ENCODE data around the gene METTL21C.

Gene METTL21C

GRCh38 chr13:102694937-102695336 lies at the start of gene METTL21C:
Gene METTL21C (minus strand): TSS chr13:102695044. CDS start chr13:102694498, 546 bp downstream.
- DNase-seq, result no peak

DNA sequence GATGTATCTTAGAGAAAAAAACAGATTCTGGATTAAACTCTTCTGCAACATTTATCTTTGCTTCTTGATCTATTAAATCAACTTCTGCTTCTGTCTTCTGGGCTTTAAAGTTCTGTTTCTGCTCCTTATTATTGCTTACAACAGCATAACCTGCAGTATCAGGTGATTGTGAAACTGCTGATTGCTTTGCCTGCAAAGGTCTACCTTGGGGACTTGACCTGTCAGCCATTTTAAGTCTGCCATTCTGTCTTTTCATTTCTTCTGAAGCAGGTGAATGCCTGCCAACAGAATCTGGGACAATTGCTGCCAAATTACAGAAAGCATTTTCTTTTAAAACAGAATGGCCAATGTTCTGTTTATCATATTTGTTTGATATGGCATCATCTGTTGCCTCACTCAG lies 47.7 kb upstream of the METTL21C start:
- no peak for DNase-seq

- DNase-seq, result no peak
These were observed 47.3 kb upstream of the METTL21C start for GRCh38 chr13:102742101-102742500.

- DNase-seq, result peak; percentile 43
These were observed 34.9 kb upstream of the METTL21C start for GRCh38 chr13:102729560-102730270.

GRCh38 chr13:102726430-102726829 lies 31.6 kb upstream of the METTL21C start:
- no peak for DNase-seq

DNA sequence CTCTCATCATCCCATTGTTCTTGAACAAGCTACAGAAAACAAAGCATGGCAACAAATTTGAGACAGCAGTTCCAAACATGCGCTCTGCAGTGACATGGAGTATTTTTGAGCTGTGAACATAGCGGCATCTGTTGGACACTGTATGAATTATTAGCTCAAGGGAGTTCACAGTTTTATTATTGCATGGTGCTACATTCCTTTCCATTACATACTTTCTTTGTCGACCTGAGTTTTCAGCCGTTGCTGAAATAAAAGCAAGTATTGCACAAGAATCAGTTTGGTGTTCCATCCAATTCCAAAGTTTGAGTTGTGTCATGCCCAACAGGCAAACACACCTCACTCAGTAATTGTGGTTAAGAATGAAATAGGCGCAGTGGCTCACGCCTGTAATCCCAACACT lies 30.1 kb upstream of the METTL21C start:
- DNase-seq, result peak; percentile 18

DNA sequence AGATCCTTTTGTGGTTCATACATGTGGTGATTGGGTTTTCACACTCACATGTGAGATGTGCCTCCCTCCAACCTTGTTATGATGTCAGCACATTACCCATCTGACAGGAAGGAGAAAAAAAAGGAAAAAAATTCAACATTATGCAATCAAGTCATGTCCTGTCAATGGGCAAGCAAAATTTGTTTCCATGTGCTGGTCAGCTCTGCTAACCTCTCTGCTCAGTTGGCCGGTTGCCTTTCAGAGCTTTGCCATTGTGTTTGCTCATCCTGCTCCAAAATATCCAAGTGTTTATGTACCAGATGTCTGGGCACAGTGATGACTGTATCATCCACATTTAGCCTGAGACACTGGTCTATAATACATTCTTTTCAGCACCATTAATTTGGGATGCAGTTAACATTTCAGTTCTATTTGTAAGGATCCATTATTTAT lies 27.0 kb upstream of the METTL21C start:
- DNase-seq, result no peak

GRCh38 chr13:102718746-102719145 lies 23.9 kb upstream of the METTL21C start:
- no peak for DNase-seq

DNA sequence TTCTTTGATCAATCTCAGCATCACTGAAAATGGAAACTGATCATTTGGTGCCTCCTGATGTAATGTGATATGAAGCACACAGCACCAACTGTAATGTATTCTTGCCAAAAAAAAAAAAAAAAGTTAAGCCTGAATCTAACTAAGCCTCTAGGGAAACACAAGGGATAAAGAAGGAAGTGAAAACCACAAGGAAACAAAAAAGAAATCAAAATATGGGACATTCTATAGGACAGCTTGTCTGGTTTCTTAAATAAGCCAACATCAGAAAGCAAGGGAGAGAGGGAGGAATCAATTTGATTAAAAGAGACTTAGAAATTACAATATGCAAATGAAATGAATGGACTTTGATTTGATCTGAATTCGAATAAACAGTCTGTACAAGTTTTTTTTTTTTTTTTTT lies 20.6 kb upstream of the METTL21C start:
- DNase-seq, result no peak

- DNase-seq, result no peak
These were observed 15.4 kb upstream of the METTL21C start for GRCh38 chr13:102710261-102710679.

DNA sequence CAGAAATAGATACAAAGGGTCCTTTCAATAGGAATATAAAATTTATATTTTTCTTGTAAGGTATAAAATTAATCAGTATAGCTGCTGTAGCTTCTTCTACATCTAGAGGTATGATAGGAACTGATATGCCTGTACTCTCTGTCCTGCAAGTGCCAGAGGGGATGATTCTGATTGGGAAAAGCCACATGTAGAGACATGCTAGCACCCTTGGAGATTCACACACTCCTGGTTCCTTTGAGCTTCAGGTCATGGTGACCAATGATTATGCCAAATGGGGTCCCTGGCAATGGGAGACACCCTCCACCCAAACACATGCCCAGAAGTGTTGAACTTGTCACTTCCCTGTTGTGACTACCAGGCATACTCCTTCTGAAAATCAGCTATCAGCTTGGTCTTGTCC lies 14.7 kb upstream of the METTL21C start:
- DNase-seq, result no peak

GRCh38 chr13:102708991-102709390 lies 14.1 kb upstream of the METTL21C start:
- DNase-seq, result no peak

- no peak for DNase-seq
These were observed 13.4 kb upstream of the METTL21C start for GRCh38 chr13:102708211-102708610.

DNA sequence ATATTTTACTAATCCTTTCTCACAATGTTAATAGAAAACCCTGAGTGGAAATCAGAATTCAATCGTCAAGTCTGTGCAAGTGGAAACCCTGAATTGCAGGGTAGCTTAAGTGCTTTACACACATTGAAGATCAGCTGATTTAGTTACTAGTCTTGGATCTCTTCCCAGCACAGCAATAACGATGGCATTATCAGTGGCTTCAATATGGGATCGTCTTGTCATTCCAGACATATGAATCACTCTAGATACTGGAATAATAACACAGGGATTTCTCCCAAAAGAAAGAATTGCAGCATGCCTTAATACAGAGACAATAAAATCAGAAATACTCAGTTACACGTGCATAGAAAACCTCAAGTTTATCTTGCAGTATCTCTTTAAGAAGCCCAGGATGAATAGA lies 12.6 kb upstream of the METTL21C start:
- DNase-seq, result peak; percentile 12

- no peak for DNase-seq
These were observed 9.6 kb upstream of the METTL21C start for GRCh38 chr13:102704238-102705058.

GRCh38 chr13:102703726-102704035 lies 8.8 kb upstream of the METTL21C start:
- DNase-seq, result no peak

DNA sequence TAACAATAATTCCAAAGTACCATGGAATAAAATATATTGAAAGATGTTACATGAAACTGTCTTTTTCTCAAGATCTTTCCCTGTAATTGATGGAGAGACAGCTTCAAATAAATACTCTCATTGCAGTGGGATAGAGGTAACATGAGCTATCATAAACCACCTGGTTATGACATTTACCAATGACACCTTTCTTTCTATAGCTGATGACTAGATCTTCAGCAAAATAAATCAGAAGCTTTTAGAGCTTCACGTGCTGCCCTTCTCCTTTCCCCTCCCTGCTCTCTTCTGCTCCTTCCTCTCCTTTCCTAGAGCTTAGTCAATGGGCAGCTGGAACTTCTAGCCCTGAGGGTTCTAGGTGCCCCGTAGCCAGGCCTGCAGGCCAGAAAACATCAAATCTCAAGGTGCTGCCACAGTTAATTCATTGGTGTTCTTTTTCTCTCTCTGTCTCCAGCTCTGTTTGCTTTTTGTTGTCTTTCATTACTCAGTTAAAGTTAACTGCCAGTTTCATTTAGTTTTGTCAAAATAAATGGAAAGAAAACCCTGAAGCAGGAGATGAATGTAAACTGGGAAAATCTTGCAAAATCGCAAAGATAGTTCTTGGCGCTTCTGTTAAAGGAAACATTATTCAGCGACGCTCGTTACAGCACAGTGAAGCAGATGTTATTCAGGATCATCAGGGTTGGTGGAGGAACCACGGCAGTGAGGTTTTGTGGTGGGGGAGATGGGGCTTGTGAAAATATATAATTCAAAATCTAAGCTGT lies 8.3 kb upstream of the METTL21C start:
- no peak for DNase-seq

DNA sequence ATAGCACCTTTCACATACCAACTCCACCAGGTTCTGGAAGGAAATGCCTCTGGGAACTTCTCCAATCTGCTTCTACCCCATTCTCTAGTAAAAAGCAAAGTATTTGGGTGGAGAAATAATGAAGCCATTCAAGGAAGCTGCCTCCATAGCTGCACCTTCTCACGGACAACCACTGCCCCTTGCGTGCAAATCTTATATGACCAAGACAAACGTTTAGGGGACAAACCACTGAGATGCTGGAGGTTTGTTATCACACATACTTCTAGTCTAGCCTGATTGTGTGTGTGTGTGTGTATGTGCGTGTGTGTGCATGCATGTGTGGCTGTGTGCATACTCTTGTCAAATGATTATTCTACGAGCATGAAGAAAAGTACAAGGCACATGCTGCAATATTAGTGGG lies 6.5 kb upstream of the METTL21C start:
- DNase-seq, result no peak

GRCh38 chr13:102700088-102701031 lies 5.5 kb upstream of the METTL21C start:
- DNase-seq, result no peak

- DNase-seq, result no peak
These were observed 4.7 kb upstream of the METTL21C start for GRCh38 chr13:102699504-102699903.

GRCh38 chr13:102698649-102698980 lies 3.8 kb upstream of the METTL21C start:
- no peak for DNase-seq

DNA sequence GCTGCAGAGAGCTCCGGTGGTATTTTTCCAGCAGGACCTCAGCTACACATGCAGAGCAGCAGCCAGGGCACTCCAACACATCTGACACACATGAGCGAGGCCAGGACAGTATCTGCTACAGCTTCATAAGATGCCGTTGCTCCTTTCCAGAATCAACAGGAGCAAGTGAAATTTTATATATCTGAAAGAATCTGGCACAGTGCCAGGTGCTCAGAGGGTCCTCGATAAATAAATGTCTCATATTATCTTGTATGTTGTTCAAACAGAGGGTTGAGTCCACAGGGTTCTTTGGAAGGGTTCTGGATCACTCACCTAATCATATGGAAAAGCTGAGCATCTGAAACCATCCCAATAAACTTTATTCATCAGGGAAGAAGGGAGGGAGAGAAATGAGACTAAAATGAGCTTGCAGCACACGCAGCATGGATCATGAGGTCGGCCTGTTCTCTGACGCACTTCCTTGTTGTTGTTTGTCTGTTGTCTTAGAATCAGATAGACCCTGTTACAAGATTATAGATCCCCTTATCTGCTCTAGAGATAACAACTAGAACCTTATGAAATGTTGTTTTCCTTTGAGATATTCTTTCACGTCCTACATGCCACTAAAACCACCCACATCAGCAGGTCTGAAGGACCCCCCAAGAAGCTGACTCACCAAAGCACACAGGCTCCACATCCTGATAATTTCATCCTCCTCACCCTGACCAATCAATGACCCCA lies 3.2 kb upstream of the METTL21C start:
- DNase-seq, result no peak

Measured in COR-L47 (cell line).